HCT116 (cell line): ENCODE data around the gene CLCN4. TPM values are rescaled to one million over a fixed set of nuclear protein-coding genes. Genes with fewer than 3 reads are reported as not detected.

Experiments
- ATAC-seq: fragments of 200-7000 bp; cut with Tn5 transposase; 2 replicates; pipeline ENCODE4 v1.9.1; 2020; ENCODE audit warnings: mild to moderate bottlenecking, moderate library complexity
- BruUV-seq: library from RNA; stranded (reverse); fragments of 400-500 nt; replicated peaks from 2 replicates; lab custom pipeline; 2021; lab: Mats Ljungman, UMichigan
- CTCF ChIA-PET: fragments of 300-600 bp; sonication (Branson Sonifier 250); formaldehyde crosslinking; loops from one replicate; lab custom pipeline; 2021; ENCODE audit warnings: antibody characterized with exemption; lab: Charles Lee
- POLR2A ChIA-PET: fragments of 300-600, 350-600 bp; sonication (Branson Sonifier 250); formaldehyde crosslinking; loops from one replicate; lab custom pipeline; 2021; ENCODE audit warnings: antibody characterized with exemption; lab: Charles Lee
- RAD21 ChIA-PET, 2 experiments: fragments of 300-600 bp; sonication (Branson Sonifier 250); formaldehyde crosslinking; loops; one replicate each; lab custom pipeline; 2023; ENCODE audit warnings: low total read pairs in 2 of 2; ENCODE audit not compliant: uncharacterized antibody in 2 of 2, unreplicated experiment in 2 of 2, low non-redundant PET in 1 of 2; lab: Charles Lee
- DNase-seq: peaks from one replicate; pipeline ENCODE4 v3.0.0-alpha.2; 2010; ENCODE audit warnings: low read depth, low spot score
- H2AFZ ChIP-seq: fragments of 200-600 bp; shearing (Covaris generic), sonication (generic); 2 replicates; pipeline ENCODE4 v1.6.1; 2017; ENCODE audit warnings: low read depth, mixed run types, mixed read lengths, antibody characterized with exemption, low read length; ENCODE audit not compliant: poor library complexity, severe bottlenecking
- H3K27ac ChIP-seq: 2 replicates; pipeline ENCODE4 v1.5.1; 2012; ENCODE audit warnings: low read depth, low read length
- H3K27me3 ChIP-seq: fragments of 200-600 bp; sonication (generic); 2 replicates; pipeline ENCODE4 v1.6.1; 2016; ENCODE audit warnings: mixed run types, low read length, mixed read lengths; ENCODE audit not compliant: insufficient read depth
- H3K36me3 ChIP-seq, 2 experiments: fragments of 200-500 bp in 1 of 2; fragments of 200-600 bp in 1 of 2; sonication (Bioruptor generic) in 1 of 2; sonication (generic) in 1 of 2; 2 replicates each; pipeline versions ENCODE4 v1.5.1 to v1.6.1; 2014 to 2016; ENCODE audit warnings: low read length in 2 of 2, inconsistent platforms in 1 of 2, mixed read lengths in 1 of 2, mixed run types in 1 of 2; ENCODE audit not compliant: insufficient read depth in 2 of 2, control insufficient read depth in 1 of 2
- H3K4me1 ChIP-seq, 2 experiments: fragments of 200-600 bp in 1 of 2; sonication (generic) in 1 of 2; 2 replicates each; pipeline versions ENCODE4 v1.5.1 to v1.6.1; 2012 to 2017; ENCODE audit warnings: low read length in 2 of 2, inconsistent platforms in 1 of 2, mild to moderate bottlenecking in 1 of 2, mixed read lengths in 1 of 2, mixed run types in 1 of 2, moderate library complexity in 1 of 2; ENCODE audit not compliant: insufficient read depth in 2 of 2, control insufficient read depth in 1 of 2
- H3K4me2 ChIP-seq: fragments of 200-600 bp; sonication (generic); 2 replicates; pipeline ENCODE4 v1.6.1; 2017; ENCODE audit warnings: mixed run types, low read length, mixed read lengths
- H3K4me3 ChIP-seq, 2 experiments: fragments of 200-600 bp in 1 of 2; sonication (generic) in 1 of 2; replicated peaks in 1 of 2; 2 replicates each; pipeline ENCODE4 v1.5.1; 2011 to 2016; ENCODE audit warnings: low read length in 2 of 2, control low read depth in 1 of 2, low read depth in 1 of 2, mild to moderate bottlenecking in 1 of 2, mixed read lengths in 1 of 2, mixed run types in 1 of 2
- H3K79me2 ChIP-seq: fragments of 200-600 bp; sonication (generic); 2 replicates; pipeline ENCODE4 v1.6.1; 2017; ENCODE audit warnings: mild to moderate bottlenecking, mixed run types, low read length, moderate library complexity, mixed read lengths; ENCODE audit not compliant: insufficient read depth
- H3K9ac ChIP-seq: fragments of 200-600 bp; sonication (generic); 2 replicates; pipeline ENCODE4 v1.6.1; 2016; ENCODE audit warnings: low read length, mixed read lengths
- H3K9me2 ChIP-seq: fragments of 200-600 bp; sonication (generic), shearing (Covaris generic); 2 replicates; pipeline ENCODE4 v1.6.1; 2017; ENCODE audit warnings: mixed run types, mild to moderate bottlenecking, moderate library complexity; ENCODE audit not compliant: insufficient read depth
- H3K9me3 ChIP-seq, 2 experiments: fragments of 200-500 bp in 1 of 2; fragments of 200-600 bp in 1 of 2; sonication (Bioruptor generic) in 1 of 2; sonication (generic) in 1 of 2; 2 replicates each; pipeline ENCODE4 v1.6.1; 2014 to 2017; ENCODE audit warnings: low read length in 2 of 2, mixed read lengths in 2 of 2, inconsistent platforms in 1 of 2, low read depth in 1 of 2, mild to moderate bottlenecking in 1 of 2, mixed run types in 1 of 2, moderate library complexity in 1 of 2; ENCODE audit not compliant: control insufficient read depth in 1 of 2, insufficient read depth in 1 of 2
- H4K20me1 ChIP-seq: fragments of 200-600 bp; sonication (generic), shearing (Covaris generic); 2 replicates; pipeline ENCODE4 v1.6.1; 2017; ENCODE audit warnings: mixed run types, mild to moderate bottlenecking, moderate library complexity; ENCODE audit not compliant: insufficient read depth
- CBX3 ChIP-seq: IDR thresholded peaks from 2 replicates; pipeline ENCODE4 v1.6.1; 2012; ENCODE audit warnings: low read depth
- CEBPB ChIP-seq: IDR thresholded peaks from 2 replicates; pipeline ENCODE4 v1.6.1; 2012; ENCODE audit warnings: low read depth
- CTCF ChIP-seq, 3 experiments: fragments of 200-600 bp in 1 of 3; sonication (generic) in 1 of 3; IDR thresholded peaks in 2 of 3; conservative IDR thresholded peaks in 1 of 3; 2 replicates each; pipeline ENCODE4 v1.5.1; 2012 to 2017; ENCODE audit warnings: low read depth in 2 of 3, low read length in 2 of 3, antibody characterized with exemption in 1 of 3, borderline replicate concordance in 1 of 3, control low read depth in 1 of 3, mild to moderate bottlenecking in 1 of 3, mixed read lengths in 1 of 3, mixed run types in 1 of 3, moderate library complexity in 1 of 3; ENCODE audit not compliant: insufficient read depth in 1 of 3
- ELF1 ChIP-seq: IDR thresholded peaks from 2 replicates; pipeline ENCODE4 v1.6.1; 2012; ENCODE audit warnings: low read depth, borderline replicate concordance
- EZH2 ChIP-seq: fragments of 200-600 bp; sonication (generic); IDR thresholded peaks from 2 replicates; pipeline ENCODE4 v1.6.1; 2017; ENCODE audit warnings: antibody characterized with exemption, mixed run types
- EZH2phosphoT487 ChIP-seq: fragments of 200-600 bp; IDR thresholded peaks from 2 replicates; pipeline ENCODE4 v1.6.1; 2018; ENCODE audit warnings: antibody characterized with exemption, borderline replicate concordance
- FOSL1 ChIP-seq: IDR thresholded peaks from 2 replicates; pipeline ENCODE4 v1.6.1; 2012; ENCODE audit warnings: low read depth
- JUND ChIP-seq: IDR thresholded peaks from 2 replicates; pipeline ENCODE4 v1.6.1; 2012
- POLR2A ChIP-seq: IDR thresholded peaks from 2 replicates; pipeline ENCODE4 v1.7.0; 2011; ENCODE audit warnings: borderline replicate concordance; ENCODE audit not compliant: insufficient read depth, insufficient read length; ENCODE audit errors: extremely low read depth
- POLR2AphosphoS5 ChIP-seq: IDR thresholded peaks from 2 replicates; pipeline ENCODE4 v1.6.1; 2011; ENCODE audit warnings: mild to moderate bottlenecking, low read depth, low read length, moderate library complexity
- RAD21 ChIP-seq: IDR thresholded peaks from 2 replicates; pipeline ENCODE4 v1.6.1; 2012; ENCODE audit warnings: low read depth, mild to moderate bottlenecking
- TCF7L2 ChIP-seq: IDR thresholded peaks from 2 replicates; pipeline ENCODE4 v1.7.0; 2011; ENCODE audit warnings: borderline replicate concordance, inconsistent platforms; ENCODE audit not compliant: insufficient read depth, insufficient read length; ENCODE audit errors: extremely low read depth
- YY1 ChIP-seq: IDR thresholded peaks from 2 replicates; pipeline ENCODE4 v1.6.1; 2011; ENCODE audit warnings: low read length, low read depth, moderate library complexity, mild to moderate bottlenecking; ENCODE audit not compliant: insufficient replicate concordance; ENCODE audit errors: extremely low read depth
- ZBTB33 ChIP-seq: IDR thresholded peaks from 2 replicates; pipeline ENCODE4 v1.6.1; 2011; ENCODE audit warnings: mild to moderate bottlenecking, low read length, moderate library complexity; ENCODE audit not compliant: insufficient replicate concordance; ENCODE audit errors: extremely low read depth
- intact Hi-C: fragments of 100-400 bp; cut with micrococcal nuclease; formaldehyde crosslinking; loops from 2 replicates; pipeline ENCODE4 v1.10.0; 2022
- total RNA-seq: library from RNA; stranded (reverse); gene quantifications from one replicate; pipeline ENCODE4 v1.2.1, GENCODE V29; 2021; ENCODE audit not compliant: unreplicated experiment
- TF ChIP-seq, protein P1 (sequence below): IDR thresholded peaks from 2 replicates; pipeline ENCODE4 v1.6.1; 2012; ENCODE audit warnings: low read depth
- TF ChIP-seq, protein P2 (sequence below): IDR thresholded peaks from 2 replicates; pipeline ENCODE4 v1.6.1; 2012

The CLCN4 gene
- total RNA-seq, 1 experiment from 2014 or later = 3.1 TPM

DNA sequence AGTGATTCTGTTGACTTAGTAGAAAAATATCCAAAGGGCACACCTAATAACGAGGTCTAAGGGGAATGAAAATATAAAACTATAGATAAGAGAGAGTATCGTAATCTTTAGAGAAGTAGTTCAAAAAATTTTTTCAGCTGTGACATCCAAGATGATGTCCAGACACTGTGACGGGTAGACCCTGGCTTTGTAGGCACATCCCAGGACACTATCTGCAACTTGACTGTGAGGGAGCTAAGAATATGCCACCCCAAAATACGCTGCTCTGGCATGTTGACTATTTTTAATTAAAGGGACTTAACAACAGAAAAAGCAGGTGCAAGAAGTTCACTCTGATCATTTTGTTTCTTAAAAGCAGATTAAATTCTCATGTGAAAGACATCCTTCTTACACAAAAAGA, 89.5 kb downstream of the CLCN4 start:
- TF ChIP-seq, protein P1, sequence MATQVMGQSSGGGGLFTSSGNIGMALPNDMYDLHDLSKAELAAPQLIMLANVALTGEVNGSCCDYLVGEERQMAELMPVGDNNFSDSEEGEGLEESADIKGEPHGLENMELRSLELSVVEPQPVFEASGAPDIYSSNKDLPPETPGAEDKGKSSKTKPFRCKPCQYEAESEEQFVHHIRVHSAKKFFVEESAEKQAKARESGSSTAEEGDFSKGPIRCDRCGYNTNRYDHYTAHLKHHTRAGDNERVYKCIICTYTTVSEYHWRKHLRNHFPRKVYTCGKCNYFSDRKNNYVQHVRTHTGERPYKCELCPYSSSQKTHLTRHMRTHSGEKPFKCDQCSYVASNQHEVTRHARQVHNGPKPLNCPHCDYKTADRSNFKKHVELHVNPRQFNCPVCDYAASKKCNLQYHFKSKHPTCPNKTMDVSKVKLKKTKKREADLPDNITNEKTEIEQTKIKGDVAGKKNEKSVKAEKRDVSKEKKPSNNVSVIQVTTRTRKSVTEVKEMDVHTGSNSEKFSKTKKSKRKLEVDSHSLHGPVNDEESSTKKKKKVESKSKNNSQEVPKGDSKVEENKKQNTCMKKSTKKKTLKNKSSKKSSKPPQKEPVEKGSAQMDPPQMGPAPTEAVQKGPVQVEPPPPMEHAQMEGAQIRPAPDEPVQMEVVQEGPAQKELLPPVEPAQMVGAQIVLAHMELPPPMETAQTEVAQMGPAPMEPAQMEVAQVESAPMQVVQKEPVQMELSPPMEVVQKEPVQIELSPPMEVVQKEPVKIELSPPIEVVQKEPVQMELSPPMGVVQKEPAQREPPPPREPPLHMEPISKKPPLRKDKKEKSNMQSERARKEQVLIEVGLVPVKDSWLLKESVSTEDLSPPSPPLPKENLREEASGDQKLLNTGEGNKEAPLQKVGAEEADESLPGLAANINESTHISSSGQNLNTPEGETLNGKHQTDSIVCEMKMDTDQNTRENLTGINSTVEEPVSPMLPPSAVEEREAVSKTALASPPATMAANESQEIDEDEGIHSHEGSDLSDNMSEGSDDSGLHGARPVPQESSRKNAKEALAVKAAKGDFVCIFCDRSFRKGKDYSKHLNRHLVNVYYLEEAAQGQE = no peak
- TF ChIP-seq, protein P2, sequence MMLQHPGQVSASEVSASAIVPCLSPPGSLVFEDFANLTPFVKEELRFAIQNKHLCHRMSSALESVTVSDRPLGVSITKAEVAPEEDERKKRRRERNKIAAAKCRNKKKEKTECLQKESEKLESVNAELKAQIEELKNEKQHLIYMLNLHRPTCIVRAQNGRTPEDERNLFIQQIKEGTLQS = no peak
- TF ChIP-seq JUND (no peak), EZH2 (no peak), CBX3 (no peak), YY1 (no peak), POLR2A (no peak), CEBPB (no peak), TCF7L2 (no peak), EZH2phosphoT487 (no peak), ELF1 (no peak), RAD21 (no peak), ZBTB33 (no peak), FOSL1 (no peak), POLR2AphosphoS5 (no peak), CTCF (IDR thresholded peaks at IDR 0.05 in 2 of 3, conservative IDR thresholded peaks at IDR 0.05 in 1 of 3; ENCODE audit: borderline replicate concordance in 1 of 3, insufficient read depth in 1 of 3, low read depth in 2 of 3, low read length in 2 of 3) (no peak)
- Histone ChIP-seq H4K20me1 (no peaks in the 10 kb centered on the region), H3K27me3 (no peaks in the 10 kb centered on the region), H3K27ac (no peak overlapping the region), H3K9me2 (no peaks in the 10 kb centered on the region), H3K4me2 (no peak overlapping the region), H3K9me3 (no peaks in the 10 kb centered on the region), H2AFZ (no peak overlapping the region), H3K9ac (no peak overlapping the region), H3K36me3 (no peaks in the 10 kb centered on the region), H3K4me1 (no peaks in the 10 kb centered on the region), H3K79me2 (no peaks in the 10 kb centered on the region), H3K4me3 (no peak overlapping the region)
- intact Hi-C loops = no loop called here
- POLR2A ChIA-PET = no interaction called here
- BruUV-seq = no TSS peak
- ATAC-seq (no peak), DNase-seq (no peak)
- CTCF ChIA-PET = no interaction called here
- RAD21 ChIA-PET = no interaction called here
